Stimulated activated CD4-positive, alpha-beta T cell treated with anti-CD3 and anti-CD28 coated beads, Interleukin-1b, Interleukin-23, amount 100 ng/mL, for 4 hours (primary cell): Measurements from ENCODE around the gene FCRLB.
"Not testable (repeated sequence)": the region's sequence is repeated elsewhere in the genome, so short reads cannot be mapped to it uniquely, and the experiment has no call there.

ENCODE experiments used
- DNase-seq, 2 donors: peaks; one replicate each; pipeline ENCODE4 v3.0.0-alpha.2; 2020; ENCODE audit warnings: low read depth in 2 of 2

FCRLB gene

DNA sequence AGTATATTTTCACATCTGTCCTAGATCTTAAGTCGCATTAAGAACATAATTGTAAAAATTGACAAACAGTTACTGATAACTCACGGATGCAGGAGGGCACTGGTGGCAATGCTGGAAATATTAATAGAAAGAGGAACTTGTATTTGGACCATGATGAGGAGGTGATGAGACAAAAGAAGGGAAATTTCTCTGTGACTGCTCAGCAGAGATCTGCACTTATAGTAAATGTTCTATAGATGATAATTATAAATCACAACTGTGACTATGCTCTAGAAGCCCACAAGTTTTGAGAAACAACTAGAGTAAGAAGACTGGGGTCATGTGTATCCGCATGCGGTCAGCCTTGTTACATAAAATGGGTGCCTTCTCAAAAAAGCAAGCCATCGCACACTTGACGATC, 19.6 kb downstream of the FCRLB start:
- no peak for DNase-seq

GRCh38 chr1:161743231-161743630, 21.9 kb downstream of the FCRLB start:
- no peak for DNase-seq

- no peak for DNase-seq
Observed at GRCh38 chr1:161747801-161748200, 26.5 kb downstream of the FCRLB start.

GRCh38 chr1:161749509-161750407, 28.4 kb downstream of the FCRLB start, which contains the start of gene DUSP12:
DUSP12 (plus strand) TSS chr1:161749786; CDS start chr1:161749802, 16 bp downstream.
- DNase-seq: peak; percentile 75

GRCh38 chr1:161763522-161764098, 42.3 kb downstream of the FCRLB start:
- peak in 1 of 2 donors; percentile 48 for DNase-seq

DNA sequence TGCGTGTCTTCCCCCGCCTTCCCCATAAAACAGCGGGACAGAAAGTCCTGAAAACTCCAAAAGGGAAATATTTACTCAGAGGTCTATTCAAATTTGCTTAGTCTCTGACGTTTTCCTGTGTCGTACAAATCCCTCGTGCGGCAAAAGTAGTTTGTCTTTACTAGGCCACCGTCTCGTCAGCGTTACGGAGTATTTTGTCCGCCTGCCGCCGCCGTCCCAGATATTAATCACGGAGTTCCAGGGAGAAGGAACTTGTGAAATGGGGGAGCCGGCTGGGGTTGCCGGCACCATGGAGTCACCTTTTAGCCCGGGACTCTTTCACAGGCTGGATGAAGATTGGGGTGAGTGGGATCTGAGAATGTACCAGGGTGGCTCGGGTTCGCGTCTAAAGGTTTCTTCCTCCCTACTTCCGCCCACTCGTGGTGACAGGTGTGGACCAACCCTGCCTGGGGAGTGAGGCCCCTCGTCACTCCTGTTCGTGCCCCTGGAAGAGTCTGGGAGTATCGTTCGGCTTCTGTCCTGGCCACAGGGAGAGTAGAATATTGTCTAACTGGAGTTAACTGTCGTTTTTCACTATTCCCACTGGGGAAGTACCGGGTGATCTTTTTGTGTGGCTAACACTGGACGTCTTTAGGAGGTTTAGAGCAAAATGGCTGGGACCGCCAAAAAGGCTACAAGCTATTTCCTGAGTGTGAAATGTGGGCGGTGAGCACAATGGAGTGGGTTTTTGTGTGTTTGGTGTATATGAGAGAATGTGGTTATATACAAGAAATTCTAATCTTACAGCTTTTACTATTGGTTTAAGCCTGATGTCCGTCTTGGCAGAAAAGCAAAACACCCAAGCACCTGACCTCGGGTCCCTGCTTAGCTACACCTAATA, 45.0 kb downstream of the FCRLB start, which contains the start of gene ATF6:
Gene ATF6, plus strand, starts transcription at position 219 of the 880 bp plus-strand sequence. Its CDS starts 41 bp downstream, at position 260.
- peak; percentile 63 to 73 for DNase-seq

GRCh38 chr1:161768461-161768860, 47.1 kb downstream of the FCRLB start:
- DNase-seq: no peak

DNA sequence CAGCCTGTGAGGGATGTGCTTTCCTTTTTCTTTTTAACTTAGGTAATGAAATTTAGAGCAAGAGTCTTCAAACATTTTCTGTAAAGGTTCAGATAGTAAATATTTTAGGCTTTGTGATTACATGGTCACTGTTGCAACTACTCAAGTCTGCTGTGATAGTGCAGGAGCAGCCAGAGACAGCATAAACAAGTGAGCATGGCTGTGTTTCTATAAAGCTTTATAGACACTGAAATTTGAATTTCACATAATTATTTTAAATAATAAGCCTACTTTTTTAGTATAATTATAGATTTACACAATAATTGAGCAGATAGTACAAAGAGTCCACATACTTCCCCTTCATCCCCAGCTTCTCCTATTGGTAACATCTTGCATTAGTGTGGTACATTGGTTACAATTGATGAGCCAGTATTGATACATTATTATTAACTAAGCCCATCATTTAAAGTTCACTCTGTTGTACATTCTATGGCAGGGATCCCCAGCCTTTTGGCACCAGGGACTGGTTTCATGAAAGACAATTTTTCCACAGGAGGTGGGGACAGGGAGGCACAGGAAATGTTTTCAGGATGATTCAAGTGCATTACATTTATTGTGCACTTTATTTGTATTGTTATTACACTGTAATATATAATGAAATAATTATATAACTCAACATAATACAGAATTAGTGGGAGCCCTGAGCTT, 47.8 kb downstream of the FCRLB start:
- DNase-seq: no peak

DNA sequence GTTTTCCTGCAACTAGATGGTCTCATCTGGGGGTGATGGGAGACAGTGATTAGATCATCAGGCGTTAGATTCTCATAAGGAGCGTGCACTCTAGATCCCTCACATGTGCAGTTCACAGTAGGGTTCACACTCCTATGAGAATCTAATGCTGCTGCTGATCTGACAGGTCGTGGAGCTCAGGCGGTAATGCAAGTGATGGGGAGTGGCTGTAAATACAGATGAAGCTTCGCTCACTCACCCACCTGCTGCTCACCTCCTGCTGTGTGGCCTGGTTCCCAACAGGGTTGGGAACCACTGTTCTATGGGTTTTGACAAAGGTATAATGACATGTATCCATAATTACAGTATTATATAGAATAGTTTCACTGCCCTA, 48.3 kb downstream of the FCRLB start:
- not testable (repeated sequence) for DNase-seq

DNA sequence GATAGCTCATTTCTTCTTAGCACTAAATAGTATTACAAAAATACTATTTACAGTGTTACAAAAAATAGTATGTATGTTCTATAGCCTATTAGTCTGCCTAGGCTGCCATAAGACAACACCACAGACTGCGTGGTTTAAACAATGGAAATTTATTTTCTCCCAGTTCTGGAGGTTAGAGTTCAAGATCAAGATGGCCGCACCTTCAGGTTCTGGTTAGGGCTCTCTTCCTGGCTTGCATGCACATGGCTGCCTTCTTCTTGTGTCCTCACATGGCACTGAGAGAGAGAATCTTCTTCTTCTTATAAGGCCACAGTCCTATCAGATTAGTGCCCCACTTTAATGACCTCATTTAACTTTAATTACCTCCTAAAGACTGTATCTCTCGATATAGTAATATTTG, 48.9 kb downstream of the FCRLB start:
- no peak for DNase-seq

DNA sequence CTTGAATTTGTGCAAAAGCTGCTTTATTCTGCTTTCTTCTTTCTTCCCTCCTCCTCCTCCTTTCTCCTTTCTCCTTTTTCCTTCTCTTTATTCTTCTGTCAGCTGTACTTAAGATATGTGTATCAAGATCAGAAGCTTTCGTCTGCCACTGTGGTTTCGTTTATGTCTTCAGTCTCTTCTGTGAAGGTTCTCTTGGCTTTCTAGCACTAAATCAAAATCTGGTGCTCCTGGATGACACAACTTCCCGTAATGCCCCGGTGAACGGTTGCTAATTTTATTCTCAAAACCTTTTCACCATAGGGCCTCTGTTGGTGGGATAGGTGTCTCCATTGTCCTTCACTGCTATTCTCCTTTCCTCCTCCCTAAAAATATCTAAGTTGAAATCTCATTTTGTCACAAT, 49.8 kb downstream of the FCRLB start:
- no peak for DNase-seq

- DNase-seq: no peak
Observed at GRCh38 chr1:161771973-161772372, 50.6 kb downstream of the FCRLB start.

- DNase-seq: no peak
Observed at GRCh38 chr1:161772397-161772796, 51.1 kb downstream of the FCRLB start.

GRCh38 chr1:161773791-161774190, 52.4 kb downstream of the FCRLB start:
- DNase-seq: no peak

DNA sequence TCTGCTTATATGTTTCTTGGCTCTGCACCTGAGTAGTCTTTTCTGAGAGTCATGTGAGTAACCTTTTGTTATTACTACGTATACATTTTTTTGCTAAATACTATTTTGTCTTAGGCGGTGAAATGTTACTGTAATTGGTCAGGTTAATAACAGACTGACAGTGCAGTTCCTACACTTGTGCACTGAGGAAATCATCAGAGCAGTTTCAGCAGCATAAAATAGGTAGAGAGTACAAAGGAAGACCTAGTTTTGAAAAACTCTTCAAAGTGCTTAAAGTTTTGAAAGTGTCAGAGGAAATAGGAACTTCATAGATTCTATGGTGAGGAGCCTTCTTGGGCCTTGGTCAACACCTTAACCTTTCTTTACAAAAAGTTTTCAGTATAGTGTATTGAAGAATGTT, 55.9 kb downstream of the FCRLB start:
- no peak for DNase-seq
